GM23338 (cell line): ENCODE results near the gene OSBPL5.

ENCODE experiments used
- CREB1 ChIP-seq: fragments of 250-450 bp; sonication (Bioruptor Pico); IDR thresholded peaks from 2 replicates; pipeline ENCODE4 v1.5.0; 2020; ENCODE audit warnings: low read depth, mild to moderate bottlenecking, moderate library complexity
- CTCF ChIP-seq, 2 experiments: fragments of 200-600 bp in 1 of 2; sonication (generic) in 1 of 2; conservative IDR thresholded peaks; 2 replicates each; pipeline versions ENCODE4 v1.5.1 to v1.6.1; 2016 to 2017; ENCODE audit warnings: antibody characterized with exemption in 2 of 2, low read depth in 2 of 2, mild to moderate bottlenecking in 2 of 2, moderate library complexity in 1 of 2
- ETS1 ChIP-seq: IDR thresholded peaks from 2 replicates; pipeline ENCODE4 v1.6.1; 2016; ENCODE audit warnings: antibody characterized with exemption
- EZH2 ChIP-seq: fragments of 200-600 bp; sonication (generic); IDR thresholded peaks from one replicate; pipeline ENCODE4 v1.8.0; 2017; ENCODE audit warnings: antibody characterized with exemption, mild to moderate bottlenecking, low read depth; ENCODE audit not compliant: unreplicated experiment
- EZH2phosphoT487 ChIP-seq: fragments of 200-600 bp; sonication (generic); IDR thresholded peaks from one replicate; pipeline ENCODE4 v1.8.1; 2018; ENCODE audit warnings: antibody characterized with exemption; ENCODE audit not compliant: unreplicated experiment
- POLR2AphosphoS5 ChIP-seq: IDR thresholded peaks from 2 replicates; pipeline ENCODE4 v1.6.1; 2016; ENCODE audit warnings: antibody characterized with exemption, low read depth
- REST ChIP-seq: IDR thresholded peaks from one replicate; pipeline ENCODE4 v1.6.1; 2018; ENCODE audit warnings: antibody characterized with exemption; ENCODE audit not compliant: unreplicated experiment
- ZNF114 ChIP-seq: fragments of 250-450 bp; sonication (Bioruptor Pico); IDR thresholded peaks from 2 replicates; pipeline ENCODE4 v1.5.0; 2020; ENCODE audit warnings: mild to moderate bottlenecking, moderate library complexity

GRCh38 chr11:3176487-3176886 lies 11.4 kb upstream of the OSBPL5 start:
- TF ChIP-seq EZH2phosphoT487 (no peak), REST (no peak), POLR2AphosphoS5 (no peak), CTCF (conservative IDR thresholded peaks at IDR 0.05; ENCODE audit: low read depth in 2 of 2) (no peak), ETS1 (no peak), EZH2 (no peak), ZNF114 (CRISPR knock-in tag) (no peak), CREB1 (CRISPR knock-in tag) (no peak)
